Left forelimb (tissue), 1 donor: Measurements from ENCODE around the gene PEAK3.

Experiments used
- DNase-seq: peaks from one replicate; pipeline ENCODE4 v3.0.0-alpha.2; 2018; ENCODE audit warnings: low spot score

Gene PEAK3

DNA sequence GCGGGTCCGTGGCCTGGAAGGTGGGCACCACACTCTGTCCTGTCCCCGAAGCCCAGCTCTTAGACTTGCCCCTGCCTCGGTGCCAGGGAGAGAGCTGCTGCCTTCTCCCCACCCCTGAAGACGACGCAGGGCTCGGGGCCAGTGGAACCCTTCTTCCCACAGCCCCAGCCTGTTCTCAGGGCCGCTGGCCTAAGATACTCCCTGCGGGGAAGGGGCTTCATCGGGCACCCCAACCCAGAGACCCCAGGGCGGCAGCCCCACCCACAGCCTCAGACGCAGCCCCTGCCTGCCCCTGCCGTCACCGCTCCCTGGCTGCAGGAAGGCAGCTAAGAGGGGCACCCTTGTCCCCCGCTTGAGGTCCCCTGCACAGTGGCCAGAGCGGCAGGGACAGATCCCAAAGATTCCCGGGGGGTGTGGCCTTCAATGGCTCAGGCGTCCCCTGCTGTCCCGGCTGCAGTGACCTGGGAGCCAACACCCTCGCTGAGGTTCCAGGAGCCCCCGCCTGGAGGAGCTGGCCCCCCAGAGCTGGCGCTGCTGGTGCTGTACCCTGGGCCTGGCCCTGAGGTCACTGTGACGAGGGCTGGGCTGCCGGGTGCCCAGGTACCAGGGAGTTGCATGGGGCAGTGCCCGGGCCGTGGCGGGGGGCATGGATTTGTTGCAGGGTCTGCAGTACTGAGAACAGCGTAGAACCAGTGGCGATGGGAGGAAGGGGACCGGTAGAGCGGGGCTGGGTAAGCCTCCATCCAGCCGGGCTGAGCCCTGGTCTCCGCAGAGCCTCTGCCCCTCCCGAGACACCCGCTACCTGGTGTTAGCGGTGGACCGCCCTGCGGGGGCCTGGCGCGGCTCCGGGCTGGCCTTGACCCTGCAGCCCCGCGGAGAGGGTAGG, 31.9 kb downstream of the PEAK3 start:
- no peak for DNase-seq

DNA sequence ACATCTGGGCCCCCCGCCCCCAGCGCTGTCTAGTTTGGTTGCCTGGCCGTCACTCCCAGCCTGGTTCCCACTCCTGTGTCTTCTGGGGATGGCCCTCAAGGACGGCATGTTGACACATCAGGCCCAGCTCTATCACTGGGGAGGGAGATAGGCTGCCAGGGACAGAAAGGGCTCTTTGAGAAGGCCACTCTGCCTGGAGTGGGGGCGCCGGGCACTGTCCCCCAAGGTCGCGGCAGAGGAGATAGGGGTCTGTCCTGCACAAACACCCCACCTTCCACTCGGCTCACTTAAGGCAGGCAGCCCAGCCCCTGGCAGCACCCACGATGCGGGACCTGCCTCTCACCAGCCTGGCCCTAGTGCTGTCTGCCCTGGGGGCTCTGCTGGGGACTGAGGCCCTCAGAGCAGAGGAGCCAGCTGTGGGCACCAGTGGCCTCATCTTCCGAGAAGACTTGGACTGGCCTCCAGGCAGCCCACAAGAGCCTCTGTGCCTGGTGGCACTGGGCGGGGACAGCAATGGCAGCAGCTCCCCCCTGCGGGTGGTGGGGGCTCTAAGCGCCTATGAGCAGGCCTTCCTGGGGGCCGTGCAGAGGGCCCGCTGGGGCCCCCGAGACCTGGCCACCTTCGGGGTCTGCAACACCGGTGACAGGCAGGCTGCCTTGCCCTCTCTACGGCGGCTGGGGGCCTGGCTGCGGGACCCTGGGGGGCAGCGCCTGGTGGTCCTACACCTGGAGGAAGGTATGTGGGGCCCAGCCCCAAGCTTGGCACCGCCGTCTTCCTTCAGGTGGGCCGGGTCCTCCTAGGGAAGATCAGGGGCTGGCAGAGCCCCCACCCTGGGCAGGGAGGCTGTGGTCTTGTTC, 32.7 kb downstream of the PEAK3 start, which contains the start of gene AMH:
AMH (plus strand) TSS at position 314 of the 857 bp plus-strand sequence; CDS start at position 324, 10 bp downstream.
- DNase-seq, result no peak

DNA sequence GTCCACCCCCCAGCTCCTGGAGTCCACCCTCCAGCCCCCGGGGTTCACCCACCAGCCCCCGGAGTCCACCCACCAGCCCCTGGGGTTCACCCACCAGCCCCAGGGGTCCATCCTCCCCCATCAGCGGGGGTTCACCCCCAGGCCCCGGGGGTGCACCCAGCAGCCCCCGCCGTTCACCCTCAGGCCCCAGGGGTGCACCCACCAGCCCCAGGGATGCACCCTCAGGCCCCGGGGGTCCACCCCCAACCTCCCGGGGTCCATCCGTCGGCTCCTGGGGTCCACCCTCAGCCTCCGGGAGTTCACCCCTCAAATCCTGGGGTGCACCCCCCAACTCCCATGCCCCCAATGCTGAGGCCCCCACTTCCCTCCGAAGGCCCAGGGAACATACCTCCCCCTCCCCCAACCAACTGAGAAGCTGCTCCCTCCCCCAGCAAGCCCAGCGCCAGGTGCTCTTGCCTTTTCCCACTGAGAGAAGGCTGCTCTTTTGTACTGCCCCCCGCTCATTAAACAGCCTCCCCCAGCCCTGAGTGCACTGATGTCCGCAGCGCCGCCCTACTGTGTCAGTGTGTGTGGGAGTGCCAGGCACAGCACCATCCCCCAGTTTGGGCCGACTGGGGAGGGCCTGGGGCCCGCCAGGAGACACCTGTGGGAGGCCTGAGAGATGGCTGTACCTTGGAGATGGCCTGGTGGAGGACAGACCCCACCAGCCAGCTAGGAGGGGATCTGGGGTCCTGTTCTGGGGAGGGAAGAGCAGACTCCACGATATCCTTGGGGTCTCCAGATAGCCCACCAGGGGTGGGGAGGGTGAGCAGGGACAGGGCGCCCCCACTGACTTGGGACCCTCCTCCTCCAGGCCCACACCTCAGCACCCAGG, 33.6 kb downstream of the PEAK3 start:
- DNase-seq, result no peak

DNA sequence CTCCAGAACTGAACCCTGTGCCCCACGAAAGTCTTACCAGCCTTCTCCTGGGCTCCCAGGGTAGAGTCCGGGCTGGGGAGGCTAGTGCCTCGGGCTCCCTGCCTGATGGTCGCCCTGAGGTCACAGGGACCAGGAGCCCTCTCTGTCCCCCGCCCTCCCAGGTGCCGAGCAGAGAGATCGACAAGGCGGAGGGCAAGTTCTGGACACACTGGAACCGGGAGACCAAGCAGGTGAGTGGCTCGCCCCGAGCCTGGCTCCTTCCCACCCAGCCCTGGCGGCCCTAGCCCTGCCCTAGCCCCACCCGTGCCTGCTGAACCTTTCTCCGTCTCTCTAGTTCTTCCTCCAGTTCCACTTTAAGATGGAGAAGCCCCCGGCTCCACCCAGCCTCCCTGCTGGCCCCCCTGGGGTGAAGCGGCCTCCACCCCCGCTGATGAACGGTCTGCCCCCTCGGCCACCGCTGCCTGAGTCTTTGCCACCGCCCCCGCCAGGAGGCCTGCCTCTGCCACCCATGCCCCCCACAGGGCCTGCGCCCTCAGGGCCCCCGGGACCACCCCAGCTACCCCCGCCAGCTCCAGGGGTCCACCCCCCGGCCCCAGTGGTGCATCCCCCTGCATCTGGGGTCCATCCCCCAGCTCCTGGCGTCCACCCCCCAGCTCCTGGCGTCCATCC, 34.4 kb downstream of the PEAK3 start:
- DNase-seq, result no peak

DNA sequence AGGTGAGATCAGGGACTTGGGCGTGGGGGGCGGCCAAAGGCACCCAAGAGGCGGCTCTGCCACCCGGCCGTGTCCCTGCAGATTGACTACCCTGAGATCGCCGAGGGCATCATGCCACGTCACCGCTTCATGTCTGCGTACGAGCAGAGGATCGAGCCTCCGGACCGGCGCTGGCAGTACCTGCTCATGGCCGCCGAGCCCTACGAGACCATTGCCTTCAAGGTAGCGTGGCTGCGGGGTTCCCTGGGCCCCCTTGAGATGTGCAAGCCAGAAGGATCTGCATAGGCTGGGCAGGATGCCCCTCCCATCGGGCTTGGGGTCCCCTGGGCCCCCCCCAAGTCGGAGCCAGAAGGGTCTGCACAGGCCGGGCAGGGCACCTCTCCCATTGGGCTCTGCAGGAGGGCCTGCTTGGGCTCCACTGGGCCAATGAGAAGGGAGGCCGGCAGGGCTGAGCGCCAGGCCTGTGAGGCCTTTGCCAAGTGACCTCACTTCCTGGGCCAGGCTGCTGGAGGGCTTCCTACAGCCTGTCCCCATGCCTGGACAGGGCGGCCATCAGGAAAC, 35.1 kb downstream of the PEAK3 start:
- DNase-seq, result no peak

DNA sequence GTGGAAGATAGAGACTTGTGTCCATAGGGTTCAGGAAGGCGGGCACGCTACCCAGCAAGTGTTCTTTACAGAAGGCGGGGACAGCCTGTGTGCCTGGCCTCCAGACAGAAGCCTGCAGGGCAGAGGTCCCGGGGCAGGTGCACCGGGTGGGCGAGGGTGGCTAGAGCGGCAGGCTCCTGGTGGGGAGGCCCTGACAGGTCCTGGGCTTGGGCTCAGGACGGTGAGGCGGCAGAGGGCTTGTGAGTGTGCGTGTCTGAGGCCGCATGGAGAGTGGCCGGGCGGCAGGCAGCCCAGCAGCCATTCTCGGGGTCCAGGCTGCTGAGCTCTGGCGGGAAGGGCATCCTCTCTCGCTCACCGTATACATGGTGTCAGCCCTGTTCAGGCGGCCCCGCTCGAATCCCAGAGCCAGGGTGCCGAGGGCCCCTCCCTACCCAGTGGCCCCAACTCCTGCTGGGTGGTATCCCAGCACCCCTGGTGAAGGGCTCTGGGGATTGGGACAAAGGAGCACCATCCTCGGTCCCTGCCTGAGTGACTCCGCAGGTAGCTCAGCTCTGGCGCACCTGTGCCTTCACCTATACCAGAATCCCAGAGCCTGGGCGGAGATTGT, 35.9 kb downstream of the PEAK3 start:
- no peak for DNase-seq

DNA sequence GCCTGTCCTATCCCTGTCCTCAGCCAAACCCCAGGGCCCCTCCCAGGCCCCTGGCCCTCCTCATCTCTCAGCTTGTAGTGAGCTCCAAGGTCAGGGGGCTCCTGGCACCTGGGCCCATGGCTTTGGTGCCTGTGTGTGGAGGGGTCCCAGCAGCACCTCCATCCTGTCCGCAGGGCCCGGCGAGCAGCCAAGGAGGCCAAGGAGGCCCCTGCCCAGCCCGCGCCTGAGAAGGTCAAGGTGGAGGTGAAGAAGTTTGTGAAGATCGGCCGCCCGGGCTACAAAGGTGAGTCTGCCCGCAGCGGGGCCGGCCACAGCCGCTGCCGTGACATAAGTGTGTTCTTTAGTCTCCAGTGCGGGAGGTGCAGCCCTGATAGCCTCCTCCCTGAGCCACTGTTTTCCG, 36.7 kb downstream of the PEAK3 start:
- no peak for DNase-seq

DNA sequence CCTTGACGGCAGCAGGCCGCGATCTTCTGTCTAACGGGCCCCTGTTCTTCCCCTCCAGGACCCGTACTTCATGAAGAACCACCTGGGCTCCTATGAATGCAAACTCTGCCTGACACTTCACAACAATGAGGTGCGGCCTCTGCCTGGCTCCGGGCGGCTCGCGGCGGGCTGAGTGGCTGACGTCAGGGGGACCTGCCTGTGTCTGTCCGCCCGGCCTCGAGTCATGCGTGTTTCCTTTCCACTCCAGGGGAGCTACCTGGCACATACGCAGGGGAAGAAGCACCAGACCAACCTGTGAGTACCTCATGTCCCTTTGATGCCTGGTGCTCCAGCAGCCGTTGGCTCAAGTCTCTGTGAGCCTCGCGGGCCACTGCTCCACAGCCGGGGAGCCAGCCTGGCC, 37.5 kb downstream of the PEAK3 start:
- no peak for DNase-seq

DNA sequence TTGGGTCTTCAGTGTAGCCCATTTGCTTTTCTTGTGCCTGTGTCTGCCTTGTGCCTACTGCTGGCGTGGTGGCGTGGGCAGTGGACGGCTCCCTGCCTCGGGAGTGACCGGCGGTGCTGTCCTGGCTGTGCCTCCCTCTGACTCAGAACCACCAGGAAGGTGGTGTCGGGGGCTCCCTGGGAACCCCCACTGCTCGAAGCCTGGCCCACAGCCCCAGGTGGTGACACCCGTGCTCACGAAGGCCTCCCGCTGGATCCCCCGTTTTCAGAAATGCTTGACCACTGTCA, 37.9 kb downstream of the PEAK3 start:
- no peak for DNase-seq

DNA sequence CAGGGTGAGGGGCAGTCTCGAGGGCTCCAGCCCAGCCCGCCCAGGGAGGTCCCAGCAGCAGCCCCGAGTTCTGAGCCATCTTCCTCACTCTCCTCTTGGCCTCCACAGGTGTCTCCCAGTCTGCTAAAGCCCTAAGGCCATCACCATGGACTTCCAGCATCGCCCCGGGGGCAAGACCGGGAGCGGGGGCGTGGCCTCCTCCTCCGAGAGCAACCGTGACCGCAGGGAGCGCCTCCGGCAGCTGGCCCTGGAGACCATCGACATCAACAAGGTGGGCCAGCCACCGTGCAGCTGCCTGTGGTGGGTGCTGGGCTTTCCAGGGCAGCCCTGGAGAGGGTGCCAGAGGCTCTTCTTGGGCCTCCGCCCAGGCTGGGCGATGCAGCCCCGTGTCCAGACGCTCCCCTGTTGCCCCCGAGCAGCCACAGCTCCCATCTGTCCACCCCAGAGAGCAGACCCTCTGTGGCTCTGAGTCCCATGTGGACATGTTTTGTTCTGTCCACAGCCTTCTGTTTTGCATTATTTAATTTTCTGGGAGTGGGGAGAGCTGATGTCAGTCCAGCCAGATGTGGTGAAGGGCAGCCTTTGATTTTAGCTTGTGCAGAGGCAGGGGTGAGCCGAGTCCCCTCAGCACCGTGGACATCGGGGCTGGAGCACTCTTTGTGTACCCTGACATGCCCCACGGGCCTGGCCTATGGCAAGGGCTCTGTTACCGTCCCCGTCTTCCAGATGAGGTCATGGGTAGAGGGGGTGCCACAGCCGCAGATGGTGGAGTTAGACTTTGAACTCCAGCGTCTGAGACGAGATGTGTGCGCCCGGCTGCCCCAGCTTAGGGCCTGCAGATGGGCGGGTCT, 38.5 kb downstream of the PEAK3 start:
- DNase-seq, result no peak

DNA sequence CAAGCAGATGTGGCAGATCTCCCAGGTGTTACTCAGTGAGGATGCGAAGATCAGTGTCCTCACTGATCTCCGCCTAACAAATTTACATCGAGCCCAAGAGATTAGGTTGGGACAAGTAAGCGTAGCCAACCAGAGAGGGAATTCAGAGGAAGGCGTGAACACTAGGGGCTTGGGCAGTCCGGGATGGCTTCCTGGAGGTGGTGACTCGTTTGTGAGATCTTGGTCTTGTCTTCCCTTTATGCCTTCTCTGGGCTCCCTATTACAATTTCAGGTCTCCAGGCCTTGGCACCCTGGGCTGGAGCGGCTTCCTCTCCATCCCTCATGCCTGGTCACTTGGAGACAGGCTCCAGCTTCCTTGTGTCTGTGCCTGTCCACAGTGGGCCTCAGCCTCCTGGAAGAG, 39.2 kb downstream of the PEAK3 start:
- no peak for DNase-seq

DNA sequence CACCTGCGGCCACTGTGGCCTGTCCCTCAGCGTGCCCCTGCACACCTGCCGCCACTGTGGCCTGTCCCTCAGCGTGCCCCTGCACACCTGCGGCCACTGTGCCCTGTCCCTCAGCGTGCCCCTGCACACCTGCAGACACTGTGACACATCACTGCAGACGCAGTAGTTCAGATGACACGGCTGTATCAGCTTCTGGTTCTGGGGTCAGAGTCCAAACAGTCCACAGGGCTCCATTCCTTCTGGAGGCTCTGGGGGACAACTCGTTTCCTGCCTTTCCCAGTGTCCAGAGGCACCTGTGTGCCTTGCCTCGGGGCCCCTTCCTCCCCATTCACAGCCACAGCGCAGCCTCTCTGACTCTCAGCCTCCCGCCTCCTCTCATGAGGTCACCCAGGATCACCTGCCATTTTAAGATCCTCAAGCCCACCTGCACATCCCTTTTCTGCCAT, 39.9 kb downstream of the PEAK3 start:
- DNase-seq, result no peak

DNA sequence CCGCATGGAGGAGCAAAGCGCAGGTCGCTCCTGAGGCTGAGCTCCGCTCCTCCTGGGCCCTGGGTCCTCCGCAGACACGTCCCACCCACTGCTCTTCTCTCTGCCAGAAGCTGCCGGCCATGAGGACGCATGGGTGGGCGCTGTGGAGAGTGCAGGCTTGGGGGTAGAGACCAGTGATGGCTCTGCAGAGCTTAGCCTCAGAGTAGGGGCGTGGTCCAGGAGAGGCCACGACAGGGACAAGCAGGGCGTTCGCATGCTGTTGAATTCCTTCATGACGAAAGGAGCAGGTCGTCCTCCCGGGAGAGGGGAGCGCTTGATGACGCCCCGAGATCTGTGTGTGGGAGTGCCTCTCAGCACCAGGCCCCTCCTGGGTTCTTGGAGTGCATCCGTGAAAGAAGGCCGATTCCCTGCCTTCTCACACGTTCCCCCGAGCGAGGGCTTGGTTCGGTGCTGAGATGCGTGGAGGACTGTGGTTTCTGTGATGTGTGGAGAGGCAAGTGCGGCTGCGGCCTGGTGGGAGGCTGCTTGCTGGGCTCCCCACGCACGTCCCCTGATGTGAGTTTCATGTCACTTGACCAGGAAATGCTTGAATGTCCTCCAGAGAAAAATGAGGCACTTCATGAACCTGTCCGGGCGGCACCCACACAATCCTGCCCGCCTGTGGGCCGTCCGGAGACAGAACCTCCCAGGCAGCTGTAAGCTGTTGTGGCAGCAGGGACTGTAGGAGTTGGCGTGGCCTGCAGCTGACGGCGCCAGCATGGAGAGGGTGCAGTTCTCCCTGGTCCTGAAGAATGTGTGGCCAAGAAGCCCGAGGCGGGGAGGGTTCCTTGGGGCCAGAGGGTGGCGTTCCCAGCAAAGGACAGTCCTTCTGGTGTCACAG, 40.9 kb downstream of the PEAK3 start:
- DNase-seq, result no peak

DNA sequence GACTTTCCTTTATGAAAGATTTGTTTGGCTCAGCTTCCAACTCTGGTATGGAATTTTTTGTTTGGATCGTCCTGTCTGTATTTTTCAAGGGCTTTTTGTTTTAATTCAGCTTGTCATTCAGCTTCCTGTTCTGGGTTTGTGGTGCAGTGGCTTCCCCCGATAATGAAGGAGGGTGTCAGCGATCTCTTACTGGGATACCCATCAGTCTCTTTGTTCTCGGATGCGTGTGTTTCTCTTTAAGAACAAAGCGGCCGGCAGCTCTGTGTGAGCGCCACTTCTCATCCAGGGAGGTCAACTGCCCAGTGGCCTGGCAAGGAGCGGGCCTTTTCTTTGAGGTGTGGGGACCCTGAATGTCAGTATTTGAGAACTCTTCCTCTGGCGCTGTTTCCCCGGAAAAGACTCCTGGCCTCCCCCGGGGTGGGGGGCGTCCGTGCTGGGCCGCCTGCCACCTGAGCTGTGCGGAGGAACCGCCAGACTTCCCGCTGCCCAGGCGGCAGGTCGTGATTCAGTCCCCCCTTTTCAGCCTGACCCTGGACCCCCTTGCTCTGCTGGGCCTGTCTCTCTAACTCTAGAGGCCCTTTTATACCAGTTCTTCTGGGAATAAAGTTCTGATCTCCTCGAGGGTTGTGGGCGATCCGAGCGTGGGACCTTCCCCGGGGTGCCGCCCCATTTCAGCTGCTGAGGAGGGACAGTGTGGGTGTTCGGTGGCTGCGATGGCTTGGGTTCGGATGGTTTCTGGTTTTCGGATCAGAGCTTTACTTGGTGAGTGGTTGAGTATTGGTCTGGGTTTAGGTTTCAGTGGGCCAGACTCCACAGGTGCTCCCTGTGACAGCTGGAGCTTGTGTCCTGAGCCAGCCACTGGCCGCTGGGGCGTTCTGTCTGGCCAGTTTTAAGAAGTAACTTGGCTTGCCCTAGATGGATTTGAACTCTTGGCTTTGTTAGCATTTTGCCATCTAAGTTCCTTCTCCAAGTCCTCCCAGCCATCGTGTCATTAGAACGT, 41.9 kb downstream of the PEAK3 start:
- no peak for DNase-seq

DNA sequence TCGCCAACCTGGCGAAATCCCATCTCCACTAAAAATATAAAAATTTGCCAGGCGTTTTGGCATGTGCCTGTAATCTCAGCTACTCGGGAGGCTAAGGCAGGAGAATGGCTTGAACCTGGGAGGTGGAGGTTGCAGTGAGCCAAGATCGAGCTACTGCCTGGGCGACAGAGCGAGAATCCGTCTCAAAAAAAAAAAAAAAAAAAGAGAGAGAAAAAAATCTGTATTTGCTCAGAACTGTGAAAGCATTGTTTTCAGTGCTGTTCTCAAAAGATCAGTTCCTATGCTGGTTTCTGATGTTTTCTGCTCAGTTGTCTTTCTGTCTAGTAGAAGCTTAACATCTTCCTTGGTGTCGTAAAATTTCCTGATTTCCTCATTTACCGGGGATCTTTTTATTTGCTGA, 42.8 kb downstream of the PEAK3 start:
- no peak for DNase-seq

DNA sequence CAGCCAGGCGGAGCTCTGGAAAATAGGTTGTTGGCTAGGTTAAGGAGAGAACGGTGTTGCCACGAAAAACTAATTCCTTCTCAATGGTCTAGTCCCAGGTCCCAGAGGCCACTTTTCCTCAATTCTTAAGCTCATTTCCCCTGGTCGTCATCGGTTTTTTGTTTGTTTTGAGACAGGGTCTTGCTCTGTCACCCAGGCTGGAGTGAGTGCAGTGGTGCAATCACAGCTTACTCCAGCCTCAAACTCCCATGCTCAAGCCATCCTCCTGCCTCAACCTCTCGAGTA, 44.2 kb downstream of the PEAK3 start:
- no peak for DNase-seq

DNA sequence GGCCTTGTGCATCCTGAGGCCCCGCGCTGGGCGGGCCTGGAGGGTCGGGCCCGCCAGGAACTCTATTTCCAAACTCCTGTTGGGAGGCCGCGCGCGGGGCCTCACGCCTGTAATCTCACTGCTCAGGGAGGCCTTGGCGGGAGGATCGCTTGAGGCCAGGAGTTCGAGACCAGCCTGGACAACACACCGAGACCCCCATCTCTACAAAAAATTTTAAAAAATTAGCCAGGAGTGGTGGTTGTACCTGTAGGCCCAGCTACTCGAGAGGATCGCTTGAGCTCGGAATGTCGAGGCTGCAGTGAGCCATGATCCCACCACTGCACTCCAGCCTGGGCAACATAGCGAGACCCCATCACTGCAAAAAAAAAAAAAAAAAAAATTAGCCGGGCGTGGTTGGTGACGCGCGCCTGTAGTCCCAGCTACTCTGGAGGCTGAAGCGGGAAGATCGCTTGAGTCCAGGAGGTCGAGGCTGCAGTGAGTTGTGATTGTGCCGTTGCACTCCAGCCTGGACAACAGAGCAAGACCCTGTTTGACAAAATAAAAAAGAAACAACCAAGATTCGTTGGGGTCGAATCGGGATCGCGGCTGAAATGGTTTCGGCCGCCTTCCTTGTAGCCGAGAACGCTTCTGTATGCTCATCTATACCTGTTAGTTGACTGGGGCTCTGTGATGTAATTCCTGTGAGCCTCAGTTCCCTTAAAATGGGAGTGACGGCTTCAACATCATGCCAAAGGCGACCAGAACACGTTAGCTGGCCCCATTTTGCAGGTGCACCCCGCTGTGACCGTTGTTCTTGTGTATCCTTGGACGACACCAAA, 44.7 kb downstream of the PEAK3 start:
- DNase-seq, result no peak
